ENCODE measurements around the gene CHPF.

GRCh38 chr2:219489315-219489714 is 54.3 kb downstream of the CHPF start:
- no peak for TF ChIP-seq CTCF (IDR thresholded peaks at IDR 0.05)
- TF ChIP-seq POLR2A (IDR thresholded peaks at IDR 0.05): no peak

Data from body of pancreas (tissue), 4 donors.